Skeletal muscle cell (primary cell): ENCODE measurements around the gene NFASC.

Source experiments
- DNase-seq: peaks from one replicate; pipeline ENCODE4 v3.0.0-alpha.2; 2010; ENCODE audit warnings: low read depth
- H3K4me3 ChIP-seq: 2 replicates; pipeline ENCODE4 v1.5.1; 2011; ENCODE audit warnings: low read depth, mild to moderate bottlenecking, control low read depth, low read length, moderate library complexity

The NFASC gene

GRCh38 chr1:204973449-204973848, 102.8 kb downstream of the NFASC start:
- no peak for DNase-seq
- no peak overlapping the region for H3K4me3 ChIP-seq

- no peak for DNase-seq
- H3K4me3 ChIP-seq: no peak overlapping the region
Measured at GRCh38 chr1:204974327-204974726, 103.7 kb downstream of the NFASC start.

- H3K4me3 ChIP-seq: no peak overlapping the region
- no peak for DNase-seq
Measured at GRCh38 chr1:204975021-204975420, 104.4 kb downstream of the NFASC start.

GRCh38 chr1:204975568-204976235, 105.0 kb downstream of the NFASC start:
- no peak overlapping the region for H3K4me3 ChIP-seq
- no peak for DNase-seq

GRCh38 chr1:204976646-204977045, 106.0 kb downstream of the NFASC start:
- H3K4me3 ChIP-seq: no peak overlapping the region
- DNase-seq: no peak

- DNase-seq: no peak
- no peak overlapping the region for H3K4me3 ChIP-seq
Measured at GRCh38 chr1:204977318-204977717, 106.7 kb downstream of the NFASC start.

- no peak for DNase-seq
- H3K4me3 ChIP-seq: no peak overlapping the region
Measured at GRCh38 chr1:204978782-204979181, 108.1 kb downstream of the NFASC start.

GRCh38 chr1:204979306-204979705, 108.6 kb downstream of the NFASC start:
- DNase-seq: no peak
- H3K4me3 ChIP-seq: no peak overlapping the region

- no peak for DNase-seq
- no peak overlapping the region for H3K4me3 ChIP-seq
Measured at GRCh38 chr1:204979891-204980649, 109.4 kb downstream of the NFASC start.

GRCh38 chr1:204980840-204981405, 110.3 kb downstream of the NFASC start:
- DNase-seq: no peak

GRCh38 chr1:204983136-204983535, 112.5 kb downstream of the NFASC start:
- no peak overlapping the region for H3K4me3 ChIP-seq
- no peak for DNase-seq

More at GRCh38 chr1:204980840-204981405, 110.3 kb downstream of the NFASC start:
- no peak overlapping the region for H3K4me3 ChIP-seq

- H3K4me3 ChIP-seq: no peak overlapping the region
- DNase-seq: no peak
Measured at GRCh38 chr1:204983881-204984280, 113.2 kb downstream of the NFASC start.

- DNase-seq: no peak
- H3K4me3 ChIP-seq: no peak overlapping the region
Measured at GRCh38 chr1:204984499-204984898, 113.8 kb downstream of the NFASC start.

- no peak for DNase-seq
- no peak overlapping the region for H3K4me3 ChIP-seq
Measured at GRCh38 chr1:204986181-204986580, 115.5 kb downstream of the NFASC start.

GRCh38 chr1:204987689-204988088, 117.0 kb downstream of the NFASC start:
- H3K4me3 ChIP-seq: no peak overlapping the region
- no peak for DNase-seq

GRCh38 chr1:204988196-204988595, 117.5 kb downstream of the NFASC start:
- no peak overlapping the region for H3K4me3 ChIP-seq
- no peak for DNase-seq

- DNase-seq: peak; percentile 32
- H3K4me3 ChIP-seq: no peak overlapping the region
Measured at GRCh38 chr1:204989266-204990058, 118.8 kb downstream of the NFASC start.

GRCh38 chr1:204990059-204990664, 119.5 kb downstream of the NFASC start:
- H3K4me3 ChIP-seq: no peak overlapping the region

GRCh38 chr1:204990721-204991341, 120.2 kb downstream of the NFASC start:
- H3K4me3 ChIP-seq: no peak overlapping the region
- no peak for DNase-seq

More at GRCh38 chr1:204990059-204990664, 119.5 kb downstream of the NFASC start:
- DNase-seq: no peak
